GM12878 (cell line): ENCODE measurements around the gene SMARCA4. TPM values are rescaled to one million over a fixed set of nuclear protein-coding genes. Genes with fewer than 3 reads are reported as not detected.

Experiments
- ATAC-seq: fragments of 200-7000 bp; cut with Tn5 transposase; 3 replicates; pipeline ENCODE4 v1.9.1; 2020; ENCODE audit warnings: mild to moderate bottlenecking, moderate library complexity
- BruUV-seq: library from RNA; stranded (reverse); fragments of 400-500 nt; replicated peaks from 2 replicates; lab custom pipeline; 2021; lab: Mats Ljungman, UMichigan
- CTCF ChIA-PET: fragments of 300-600 bp; sonication (Branson Sonifier 250); formaldehyde crosslinking; extraction: SDS; loops from one replicate; lab custom pipeline; 2021; ENCODE audit warnings: inconsistent platforms; lab: Yijun Ruan, JAX
- POLR2A ChIA-PET: fragments of 350-600 bp; formaldehyde crosslinking; extraction: SDS; loops from one replicate; lab custom pipeline; 2021; ENCODE audit warnings: inconsistent platforms; lab: Charles Lee
- RAD21 ChIA-PET: fragments of 300-600 bp; sonication (Branson Sonifier 250); formaldehyde crosslinking; loops from one replicate; lab custom pipeline; 2023; ENCODE audit warnings: antibody characterized with exemption; ENCODE audit not compliant: unreplicated experiment; lab: Charles Lee
- SMC1A ChIA-PET: fragments of 300-600 bp; sonication (Branson Sonifier 250); formaldehyde crosslinking; loops from one replicate; lab custom pipeline; 2023; ENCODE audit not compliant: unreplicated experiment, uncharacterized antibody; lab: Charles Lee
- DNase-seq: peaks from one replicate; pipeline ENCODE4 v3.0.0-alpha.2; 2011; ENCODE audit warnings: low read depth, low spot score
- FAIRE-seq: peaks from 3 replicates; lab custom pipeline; 2011; peaks lifted over from hg19 to GRCh38; lab: Jason Lieb, UNC
- H2AFZ ChIP-seq: 2 replicates; pipeline ENCODE4 v1.6.0; 2011; ENCODE audit warnings: low read depth, low read length, control low read depth; ENCODE audit not compliant: control insufficient read depth
- H3K27ac ChIP-seq: 2 replicates; pipeline ENCODE4 v1.5.1; 2011; ENCODE audit warnings: control low read depth; ENCODE audit not compliant: control insufficient read depth, insufficient read depth
- H3K27me3 ChIP-seq, 2 experiments: replicated peaks in 1 of 2; 2 replicates each; pipeline versions ENCODE4 v1.6.0 to v1.6.1; 2011; ENCODE audit warnings: low read length in 1 of 2; ENCODE audit not compliant: control insufficient read depth in 2 of 2, insufficient read depth in 2 of 2
- H3K36me3 ChIP-seq, 2 experiments: 2 replicates each; pipeline ENCODE4 v1.5.1; 2011; ENCODE audit warnings: low read length in 1 of 2; ENCODE audit not compliant: control insufficient read depth in 2 of 2, insufficient read depth in 2 of 2
- H3K4me1 ChIP-seq: 2 replicates; pipeline ENCODE4 v1.6.1; 2011; ENCODE audit warnings: mild to moderate bottlenecking, low read length, moderate library complexity, mixed read lengths; ENCODE audit not compliant: control insufficient read depth, insufficient read depth
- H3K4me2 ChIP-seq: 2 replicates; pipeline ENCODE4 v1.6.0; 2011; ENCODE audit warnings: control low read depth; ENCODE audit not compliant: control insufficient read depth, insufficient read depth
- H3K4me3 ChIP-seq: fragments of 200-600 bp; sonication (generic); 2 replicates; pipeline ENCODE4 v1.5.1; 2016
- H3K79me2 ChIP-seq: 2 replicates; pipeline ENCODE4 v1.6.0; 2011; ENCODE audit warnings: low read length; ENCODE audit not compliant: control insufficient read depth, insufficient read depth
- H3K9ac ChIP-seq: 2 replicates; pipeline ENCODE4 v1.8.0; 2011; ENCODE audit warnings: low read length, control low read depth, mixed read lengths; ENCODE audit not compliant: control insufficient read depth, insufficient read depth
- H3K9me3 ChIP-seq: replicated peaks from 3 replicates; pipeline ENCODE4 v1.5.1; 2011; ENCODE audit warnings: mild to moderate bottlenecking, low read length; ENCODE audit not compliant: control insufficient read depth, insufficient read depth
- H4K20me1 ChIP-seq: 2 replicates; pipeline ENCODE4 v1.6.0; 2011; ENCODE audit not compliant: control insufficient read depth, insufficient read depth
- ASH2L ChIP-seq: fragments of 300-600, 200-600 bp; sonication (generic); IDR thresholded peaks from 2 replicates; pipeline ENCODE4 v1.6.1; 2017; ENCODE audit warnings: low read depth, mild to moderate bottlenecking, borderline replicate concordance
- CHD2 ChIP-seq: IDR thresholded peaks from 2 replicates; pipeline ENCODE4 v1.6.1; 2011; ENCODE audit warnings: low read depth, low read length, improper control_type of control experiment, borderline replicate concordance
- CREB1 ChIP-seq: IDR thresholded peaks from 2 replicates; pipeline ENCODE4 v1.6.1; 2012; ENCODE audit warnings: low read depth, mild to moderate bottlenecking, inconsistent platforms
- EGR1 ChIP-seq, 2 experiments: IDR thresholded peaks; 1 replicate in 1 of 2; 2 replicates in 1 of 2; pipeline ENCODE4 v1.6.1; 2011 to 2012; ENCODE audit warnings: low read depth in 2 of 2, low read length in 2 of 2, borderline replicate concordance in 1 of 2, mild to moderate bottlenecking in 1 of 2, moderate library complexity in 1 of 2
- EZH2 ChIP-seq: IDR thresholded peaks from 2 replicates; pipeline ENCODE4 v1.6.1; 2012; ENCODE audit warnings: low read depth, mild to moderate bottlenecking, control low read depth, inconsistent platforms, low read length, borderline replicate concordance; ENCODE audit not compliant: control insufficient read depth
- JUND ChIP-seq: IDR thresholded peaks from 2 replicates; pipeline ENCODE4 v1.6.1; 2012; ENCODE audit warnings: low read depth, mild to moderate bottlenecking, low read length, improper control_type of control experiment, moderate library complexity
- KAT2A ChIP-seq: conservative IDR thresholded peaks from 2 replicates; pipeline ENCODE4 v1.6.1; 2011; ENCODE audit warnings: low read depth, low read length; ENCODE audit not compliant: control insufficient read depth
- KLF5 ChIP-seq: fragments of 450-650 bp; IDR thresholded peaks from 2 replicates; pipeline ENCODE4 v1.6.1; 2014; ENCODE audit warnings: mild to moderate bottlenecking; ENCODE audit not compliant: partially characterized antibody
- POLR2AphosphoS5 ChIP-seq: IDR thresholded peaks from 2 replicates; pipeline ENCODE4 v1.6.1; 2011; ENCODE audit warnings: mild to moderate bottlenecking, low read length, inconsistent platforms
- RELA ChIP-seq: fragments of 450-650 bp; IDR thresholded peaks from 2 replicates; pipeline ENCODE4 v1.8.0; 2014; ENCODE audit warnings: borderline replicate concordance; ENCODE audit not compliant: partially characterized antibody
- SMC3 ChIP-seq: IDR thresholded peaks from 2 replicates; pipeline ENCODE4 v1.6.1; 2011; ENCODE audit warnings: low read length, improper control_type of control experiment, borderline replicate concordance
- SPI1 ChIP-seq: IDR thresholded peaks from 2 replicates; pipeline ENCODE4 v1.6.1; 2011; ENCODE audit warnings: low read depth, mild to moderate bottlenecking, low read length, moderate library complexity, borderline replicate concordance; ENCODE audit not compliant: insufficient read depth
- STAT1 ChIP-seq: fragments of 450-650 bp; conservative IDR thresholded peaks from 2 replicates; pipeline ENCODE4 v1.6.1; 2014; ENCODE audit warnings: antibody characterized with exemption, mild to moderate bottlenecking
- YBX1 ChIP-seq: fragments of 450-650 bp; IDR thresholded peaks from 2 replicates; pipeline ENCODE4 v1.6.1; 2016; ENCODE audit warnings: antibody characterized with exemption
- WGBS: methylation state at CpG from one replicate; pipeline ENCODE4 v1.1.6; 2016; ENCODE audit warnings: low lambda C conversion rate; ENCODE audit not compliant: insufficient replicate concordance, insufficient coverage; ENCODE audit errors: missing lambda C conversion rate; 5-methylcytosine and 5-hydroxymethylcytosine counted together
- in situ Hi-C: fragments of 300-500 bp; cut with MboI; formaldehyde crosslinking; loops from 9 replicates; pipeline ENCODE4 v1.14.3; 2018; ENCODE audit warnings: mixed read lengths
- intact Hi-C: fragments of 100-400 bp; cut with micrococcal nuclease; formaldehyde crosslinking; loops from one replicate; pipeline ENCODE4 v1.14.2; 2022; ENCODE audit not compliant: unreplicated experiment
- polyA plus RNA-seq, 11 experiments: library from polyadenylated mRNA; depleted of rRNA in 4 of 11; unstranded in 6 of 11; stranded (reverse) in 5 of 11; fragments of >200 nt; fragmentation: Nextera tagmentation in 4 of 11; fragmentation: Illumina TruSeq in 1 of 11; extraction: Ambion mirVana in 4 of 11; extraction: Trizol in 1 of 11; gene quantifications; 1 replicate in 1 of 11; 2 replicates in 10 of 11; pipeline versions ENCODE4 v1.2.1 to v1.2.3, GENCODE V29; 2011 to 2016; ENCODE audit warnings: inconsistent platforms in 2 of 11, missing spikeins in 2 of 11, low read depth in 1 of 11
- total RNA-seq, 4 experiments: library from RNA; depleted of rRNA in 3 of 4; stranded (reverse); fragments of >200 nt in 3 of 4; fragmentation: Illumina TruSeq in 1 of 4; extraction: Trizol in 1 of 4; gene quantifications; 2 replicates each; pipeline versions ENCODE4 v1.2.1 to v1.2.3, GENCODE V29; 2013 to 2021
- TF ChIP-seq, protein P1 (sequence below): fragments of 450-650 bp; IDR thresholded peaks from 2 replicates; pipeline ENCODE4 v1.6.1; 2017; ENCODE audit warnings: borderline replicate concordance
- TF ChIP-seq, protein P2 (sequence below): IDR thresholded peaks from 2 replicates; pipeline ENCODE4 v1.6.1; 2012; ENCODE audit warnings: low read depth, low read length, improper control_type of control experiment
- TF ChIP-seq, protein P3 (sequence below): fragments of 450-650 bp; IDR thresholded peaks from 2 replicates; pipeline ENCODE4 v1.6.1; 2016; ENCODE audit warnings: mild to moderate bottlenecking, moderate library complexity, borderline replicate concordance

The SMARCA4 gene
- total and polyA plus RNA-seq, 10 of the 15 experiments (the other 5 are each of a cell fraction or from before 2014, with no cell fraction given) = 22.4 to 175 (median 57.4) TPM

DNA sequence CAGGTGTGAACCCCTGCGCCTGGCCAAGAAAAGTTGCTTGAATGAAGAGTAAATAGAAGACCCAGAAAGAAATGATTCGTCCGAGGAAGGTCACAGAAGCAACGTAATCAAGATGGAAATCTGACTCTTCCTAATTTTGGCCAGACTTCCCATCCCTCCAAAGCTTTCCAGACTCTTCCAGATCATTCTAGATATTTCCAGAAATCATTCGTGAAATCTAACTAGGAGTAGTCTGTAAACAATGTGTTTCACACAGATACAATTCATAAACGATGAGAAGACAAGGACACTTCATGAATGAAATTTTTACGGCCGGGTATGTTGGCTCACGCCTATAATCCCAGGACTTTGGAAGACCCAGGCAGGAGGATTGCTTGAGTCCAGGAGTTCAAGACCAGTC lies 119.2 kb downstream of the SMARCA4 start:
- no peaks in the 10 kb centered on the region for H4K20me1 ChIP-seq
- POLR2A ChIA-PET = no interaction called here
- no peak overlapping the region for H3K9ac ChIP-seq
- FAIRE-seq (no peak), DNase-seq (no peak), ATAC-seq (no peak)
- 90% methylated on average over 9 of the region's 9 CpGs for WGBS
- intact Hi-C loops (no loop called here), in situ Hi-C loops (no loop called here)
- H3K9me3 ChIP-seq = no peaks in the 10 kb centered on the region
- no peak overlapping the region for H2AFZ ChIP-seq
- BruUV-seq = no TSS peak
- no peak overlapping the region for H3K4me3 ChIP-seq
- SMC1A ChIA-PET = interaction anchor here (0.6 kb wide), 1 partner anchor 40 kb away, joined by 3 read pairs; no protein-coding TSS in a partner anchor
- H3K4me1 ChIP-seq = no peaks in the 10 kb centered on the region
- no peaks in the 10 kb centered on the region for H3K27me3 ChIP-seq
- no peak overlapping the region for H3K4me2 ChIP-seq
- RAD21 ChIA-PET = no interaction called here
- H3K36me3 ChIP-seq = no peaks in the 10 kb centered on the region
- no peaks in the 10 kb centered on the region for H3K79me2 ChIP-seq
- no peak overlapping the region for H3K27ac ChIP-seq
- CTCF ChIA-PET = interaction anchor here (1.2 to 1.4 kb wide), 2 partner anchors 44 to 138 kb away, joined by 3 to 4 read pairs; no protein-coding TSS in a partner anchor
- no peak for TF ChIP-seq EGR1 (IDR thresholded peaks at IDR 0.05; ENCODE audit: borderline replicate concordance in 1 of 2, low read depth in 2 of 2, low read length in 2 of 2)
- TF ChIP-seq, protein P1, sequence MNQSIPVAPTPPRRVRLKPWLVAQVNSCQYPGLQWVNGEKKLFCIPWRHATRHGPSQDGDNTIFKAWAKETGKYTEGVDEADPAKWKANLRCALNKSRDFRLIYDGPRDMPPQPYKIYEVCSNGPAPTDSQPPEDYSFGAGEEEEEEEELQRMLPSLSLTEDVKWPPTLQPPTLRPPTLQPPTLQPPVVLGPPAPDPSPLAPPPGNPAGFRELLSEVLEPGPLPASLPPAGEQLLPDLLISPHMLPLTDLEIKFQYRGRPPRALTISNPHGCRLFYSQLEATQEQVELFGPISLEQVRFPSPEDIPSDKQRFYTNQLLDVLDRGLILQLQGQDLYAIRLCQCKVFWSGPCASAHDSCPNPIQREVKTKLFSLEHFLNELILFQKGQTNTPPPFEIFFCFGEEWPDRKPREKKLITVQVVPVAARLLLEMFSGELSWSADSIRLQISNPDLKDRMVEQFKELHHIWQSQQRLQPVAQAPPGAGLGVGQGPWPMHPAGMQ = no peak
- TF ChIP-seq RELA = no peak
- TF ChIP-seq SMC3 = no peak
- TF ChIP-seq, protein P2, sequence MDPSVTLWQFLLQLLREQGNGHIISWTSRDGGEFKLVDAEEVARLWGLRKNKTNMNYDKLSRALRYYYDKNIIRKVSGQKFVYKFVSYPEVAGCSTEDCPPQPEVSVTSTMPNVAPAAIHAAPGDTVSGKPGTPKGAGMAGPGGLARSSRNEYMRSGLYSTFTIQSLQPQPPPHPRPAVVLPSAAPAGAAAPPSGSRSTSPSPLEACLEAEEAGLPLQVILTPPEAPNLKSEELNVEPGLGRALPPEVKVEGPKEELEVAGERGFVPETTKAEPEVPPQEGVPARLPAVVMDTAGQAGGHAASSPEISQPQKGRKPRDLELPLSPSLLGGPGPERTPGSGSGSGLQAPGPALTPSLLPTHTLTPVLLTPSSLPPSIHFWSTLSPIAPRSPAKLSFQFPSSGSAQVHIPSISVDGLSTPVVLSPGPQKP = no peak
- no peak for TF ChIP-seq EZH2
- no peak for TF ChIP-seq CHD2
- no peak for TF ChIP-seq CREB1
- TF ChIP-seq KAT2A = no peak
- no peak for TF ChIP-seq STAT1
- TF ChIP-seq SPI1 = no peak
- no peak for TF ChIP-seq JUND
- no peak for TF ChIP-seq KLF5
- TF ChIP-seq, protein P3, sequence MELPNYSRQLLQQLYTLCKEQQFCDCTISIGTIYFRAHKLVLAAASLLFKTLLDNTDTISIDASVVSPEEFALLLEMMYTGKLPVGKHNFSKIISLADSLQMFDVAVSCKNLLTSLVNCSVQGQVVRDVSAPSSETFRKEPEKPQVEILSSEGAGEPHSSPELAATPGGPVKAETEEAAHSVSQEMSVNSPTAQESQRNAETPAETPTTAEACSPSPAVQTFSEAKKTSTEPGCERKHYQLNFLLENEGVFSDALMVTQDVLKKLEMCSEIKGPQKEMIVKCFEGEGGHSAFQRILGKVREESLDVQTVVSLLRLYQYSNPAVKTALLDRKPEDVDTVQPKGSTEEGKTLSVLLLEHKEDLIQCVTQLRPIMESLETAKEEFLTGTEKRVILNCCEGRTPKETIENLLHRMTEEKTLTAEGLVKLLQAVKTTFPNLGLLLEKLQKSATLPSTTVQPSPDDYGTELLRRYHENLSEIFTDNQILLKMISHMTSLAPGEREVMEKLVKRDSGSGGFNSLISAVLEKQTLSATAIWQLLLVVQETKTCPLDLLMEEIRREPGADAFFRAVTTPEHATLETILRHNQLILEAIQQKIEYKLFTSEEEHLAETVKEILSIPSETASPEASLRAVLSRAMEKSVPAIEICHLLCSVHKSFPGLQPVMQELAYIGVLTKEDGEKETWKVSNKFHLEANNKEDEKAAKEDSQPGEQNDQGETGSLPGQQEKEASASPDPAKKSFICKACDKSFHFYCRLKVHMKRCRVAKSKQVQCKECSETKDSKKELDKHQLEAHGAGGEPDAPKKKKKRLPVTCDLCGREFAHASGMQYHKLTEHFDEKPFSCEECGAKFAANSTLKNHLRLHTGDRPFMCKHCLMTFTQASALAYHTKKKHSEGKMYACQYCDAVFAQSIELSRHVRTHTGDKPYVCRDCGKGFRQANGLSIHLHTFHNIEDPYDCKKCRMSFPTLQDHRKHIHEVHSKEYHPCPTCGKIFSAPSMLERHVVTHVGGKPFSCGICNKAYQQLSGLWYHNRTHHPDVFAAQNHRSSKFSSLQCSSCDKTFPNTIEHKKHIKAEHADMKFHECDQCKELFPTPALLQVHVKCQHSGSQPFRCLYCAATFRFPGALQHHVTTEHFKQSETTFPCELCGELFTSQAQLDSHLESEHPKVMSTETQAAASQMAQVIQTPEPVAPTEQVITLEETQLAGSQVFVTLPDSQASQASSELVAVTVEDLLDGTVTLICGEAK = no peak
- no peak for TF ChIP-seq YBX1
- TF ChIP-seq ASH2L = no peak
- no peak for TF ChIP-seq POLR2AphosphoS5
